Stimulated activated CD4-positive, alpha-beta T cell treated with anti-CD3 and anti-CD28 coated beads, Interleukin-1b, Interleukin-23, amount 100 ng/mL, for 1 hour (primary cell): Measurements from ENCODE around the gene PLEKHA7.

Experiments
- DNase-seq, 2 donors: peaks; one replicate each; pipeline ENCODE4 v3.0.0-alpha.2; 2020; ENCODE audit warnings: low read depth in 2 of 2

PLEKHA7 gene

DNA sequence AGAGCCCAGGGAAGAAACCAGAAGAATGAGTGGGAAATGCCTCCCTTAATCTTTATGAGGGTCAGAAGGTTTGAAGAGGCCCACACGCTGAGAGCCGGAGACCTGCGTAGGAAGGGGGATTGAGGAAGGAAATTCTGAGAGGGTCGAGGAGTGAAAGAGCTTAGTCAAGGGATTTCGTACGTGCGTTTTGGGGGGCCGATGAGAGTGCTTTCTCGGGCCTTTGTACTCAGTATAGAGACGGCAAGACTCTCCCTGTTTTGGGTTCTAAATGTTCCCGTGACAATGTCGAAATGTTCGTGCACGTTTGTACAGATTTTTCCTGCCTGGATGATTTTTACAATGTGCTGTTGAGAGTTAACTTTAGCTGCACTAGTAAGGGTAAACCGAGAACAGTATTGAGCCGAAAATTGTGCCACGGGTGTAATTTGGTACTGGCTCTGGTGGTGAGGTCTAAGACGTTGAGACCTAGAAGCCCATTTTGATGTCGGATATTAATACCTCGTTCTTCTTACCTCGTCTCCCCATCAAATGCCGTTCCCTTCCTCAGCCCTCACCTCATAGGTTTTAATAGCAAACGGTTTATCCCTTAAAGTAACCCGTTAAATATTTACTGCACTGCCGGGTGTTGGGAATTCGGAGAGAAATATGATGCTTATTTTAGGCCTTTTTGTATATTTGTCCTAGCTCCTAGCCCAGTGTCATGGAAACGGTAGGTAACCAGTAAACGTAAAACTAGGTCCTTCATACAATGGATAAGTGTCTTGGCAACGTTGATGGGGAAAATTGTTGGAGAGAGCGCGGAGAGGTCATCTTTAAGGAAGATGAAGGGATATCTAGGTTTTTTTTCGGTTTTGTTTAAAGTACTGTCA lies 275.0 kb downstream of the PLEKHA7 start:
- no peak for DNase-seq

DNA sequence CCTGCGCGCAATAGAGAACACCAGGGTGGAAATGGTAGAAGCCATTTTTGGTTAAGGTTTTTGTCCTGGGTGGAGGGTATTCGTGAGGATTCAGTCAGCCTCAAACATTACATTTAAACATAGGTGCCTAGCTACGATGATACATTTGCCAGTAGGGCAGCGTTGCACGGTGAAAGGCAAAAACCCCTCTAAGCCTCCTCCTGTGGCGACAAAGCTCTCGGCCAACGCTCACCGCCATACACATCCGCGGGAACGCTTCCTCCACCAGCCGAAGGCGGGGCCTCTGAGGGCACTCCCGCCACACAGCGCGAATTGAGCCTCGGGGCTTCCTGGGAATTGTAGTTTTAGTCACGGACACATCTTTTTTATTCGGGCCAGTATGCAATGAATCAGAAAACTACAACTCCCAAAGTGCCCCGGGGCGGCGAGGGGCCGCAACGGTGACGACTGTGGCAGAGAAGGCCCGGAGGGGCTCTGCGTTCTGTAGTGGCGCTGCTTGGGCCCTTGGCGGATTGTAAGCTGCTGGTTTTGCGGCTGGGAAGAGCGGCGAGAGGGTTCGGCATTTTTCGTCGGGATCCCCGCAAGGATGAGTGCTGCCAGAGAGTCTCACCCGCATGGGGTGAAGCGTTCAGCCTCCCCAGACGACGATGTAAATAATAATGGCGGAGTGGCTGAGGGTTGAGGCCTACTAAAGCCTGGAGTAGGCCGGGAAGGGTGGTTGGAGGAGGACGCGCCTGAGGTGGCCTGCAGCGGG lies 275.8 kb downstream of the PLEKHA7 start, which contains the start of gene C11orf58:
C11orf58 (plus strand) TSS at position 455 of the 754 bp plus-strand sequence; CDS start at position 587, 132 bp downstream.
- peak; percentile 83 to 84 for DNase-seq

GRCh38 chr11:16737818-16738192 lies 276.4 kb downstream of the PLEKHA7 start:
- DNase-seq: no peak
